Fibroblast of lung (primary cell): ENCODE results near the gene DNAL1. TPM values are rescaled to one million over a fixed set of nuclear protein-coding genes. Genes with fewer than 3 reads are reported as not detected.
A peak's percentile ranks its signal among the peaks of the same experiment; 100 is the strongest.
"Not testable (repeated sequence)": the region's sequence is repeated elsewhere in the genome, so short reads cannot be mapped to it uniquely, and the experiment has no call there.

ENCODE experiments used
- DNase-seq, 2 donors: peaks; one replicate each; pipeline versions ENCODE4 v3.0.0 to v3.0.0-alpha.2; 2010; ENCODE audit warnings: low read depth in 2 of 2
- H2AFZ ChIP-seq: 2 replicates; pipeline ENCODE4 v1.5.1; 2012; ENCODE audit warnings: low read length, control low read depth, inconsistent platforms
- H3K27ac ChIP-seq: 2 replicates; pipeline ENCODE4 v1.5.1; 2011; ENCODE audit warnings: low read length, control low read depth; ENCODE audit not compliant: insufficient read depth
- H3K27me3 ChIP-seq: 2 replicates; pipeline ENCODE4 v1.5.1; 2011; ENCODE audit warnings: mild to moderate bottlenecking, low read length; ENCODE audit not compliant: control insufficient read depth, insufficient read depth
- H3K36me3 ChIP-seq: 2 replicates; pipeline ENCODE4 v1.5.1; 2011; ENCODE audit warnings: low read length; ENCODE audit not compliant: control insufficient read depth, insufficient read depth
- H3K4me1 ChIP-seq: 2 replicates; pipeline ENCODE4 v1.5.1; 2011; ENCODE audit warnings: low read length; ENCODE audit not compliant: control insufficient read depth, insufficient read depth; ENCODE audit errors: extremely low read depth
- H3K4me2 ChIP-seq: 2 replicates; pipeline ENCODE4 v1.5.1; 2011; ENCODE audit warnings: low read length, control low read depth; ENCODE audit not compliant: insufficient read depth; ENCODE audit errors: extremely low read depth
- H3K4me3 ChIP-seq, 4 experiments: fragments of 200-600 bp in 1 of 4; sonication (generic) in 1 of 4; replicated peaks in 1 of 4; 2 replicates each; pipeline ENCODE4 v1.5.1; 2011 to 2016; ENCODE audit warnings: low read length in 4 of 4, low read depth in 3 of 4, mild to moderate bottlenecking in 3 of 4, control low read depth in 2 of 4, inconsistent platforms in 1 of 4, mixed read lengths in 1 of 4; ENCODE audit not compliant: insufficient read depth in 1 of 4; ENCODE audit errors: control extremely low read depth in 1 of 4
- H3K79me2 ChIP-seq: 2 replicates; pipeline ENCODE4 v1.5.1; 2012; ENCODE audit warnings: mild to moderate bottlenecking, low read length, inconsistent platforms; ENCODE audit not compliant: control insufficient read depth, insufficient read depth
- H3K9ac ChIP-seq: 2 replicates; pipeline ENCODE4 v1.5.1; 2011; ENCODE audit warnings: mild to moderate bottlenecking, low read length, control low read depth; ENCODE audit not compliant: insufficient read depth
- H3K9me3 ChIP-seq: 2 replicates; pipeline ENCODE4 v1.5.1; 2012; ENCODE audit warnings: low read depth, low read length; ENCODE audit not compliant: control insufficient read depth, insufficient read depth
- H4K20me1 ChIP-seq: 2 replicates; pipeline ENCODE4 v1.5.1; 2011; ENCODE audit warnings: low read length; ENCODE audit not compliant: control insufficient read depth, insufficient read depth; ENCODE audit errors: extremely low read depth
- EZH2 ChIP-seq: IDR thresholded peaks from 2 replicates; pipeline ENCODE4 v1.5.1; 2012; ENCODE audit warnings: low read length, control low read depth, mild to moderate bottlenecking; ENCODE audit errors: missing control alignments
- polyA plus RNA-seq, 2 donors: library from polyadenylated mRNA; depleted of rRNA in 1 of 2; stranded (reverse) in 1 of 2; unstranded in 1 of 2; fragments of >200 nt; gene quantifications; 2 replicates each; pipeline ENCODE4 v1.2.1, GENCODE V29; 2011 to 2012; ENCODE audit warnings: missing spikeins in 1 of 2
- total RNA-seq: library from RNA; depleted of rRNA; stranded (reverse); fragments of >200 nt; gene quantifications from 2 replicates; pipeline ENCODE4 v1.2.1, GENCODE V29; 2014
- TF ChIP-seq, protein P1 (sequence below), 2 donors: IDR thresholded peaks in 1 of 2; conservative IDR thresholded peaks in 1 of 2; 1 replicate in 1 of 2; 2 replicates in 1 of 2; pipeline ENCODE4 v1.5.1; 2011 to 2012; ENCODE audit warnings: low read length in 2 of 2, control low read depth in 1 of 2, inconsistent platforms in 1 of 2, low read depth in 1 of 2, mild to moderate bottlenecking in 1 of 2

The DNAL1 gene
- total and polyA plus RNA-seq, 2 donors (not counting 1 experiment from before 2014, with no cell fraction given), result 5.3 to 11.3 TPM

DNA sequence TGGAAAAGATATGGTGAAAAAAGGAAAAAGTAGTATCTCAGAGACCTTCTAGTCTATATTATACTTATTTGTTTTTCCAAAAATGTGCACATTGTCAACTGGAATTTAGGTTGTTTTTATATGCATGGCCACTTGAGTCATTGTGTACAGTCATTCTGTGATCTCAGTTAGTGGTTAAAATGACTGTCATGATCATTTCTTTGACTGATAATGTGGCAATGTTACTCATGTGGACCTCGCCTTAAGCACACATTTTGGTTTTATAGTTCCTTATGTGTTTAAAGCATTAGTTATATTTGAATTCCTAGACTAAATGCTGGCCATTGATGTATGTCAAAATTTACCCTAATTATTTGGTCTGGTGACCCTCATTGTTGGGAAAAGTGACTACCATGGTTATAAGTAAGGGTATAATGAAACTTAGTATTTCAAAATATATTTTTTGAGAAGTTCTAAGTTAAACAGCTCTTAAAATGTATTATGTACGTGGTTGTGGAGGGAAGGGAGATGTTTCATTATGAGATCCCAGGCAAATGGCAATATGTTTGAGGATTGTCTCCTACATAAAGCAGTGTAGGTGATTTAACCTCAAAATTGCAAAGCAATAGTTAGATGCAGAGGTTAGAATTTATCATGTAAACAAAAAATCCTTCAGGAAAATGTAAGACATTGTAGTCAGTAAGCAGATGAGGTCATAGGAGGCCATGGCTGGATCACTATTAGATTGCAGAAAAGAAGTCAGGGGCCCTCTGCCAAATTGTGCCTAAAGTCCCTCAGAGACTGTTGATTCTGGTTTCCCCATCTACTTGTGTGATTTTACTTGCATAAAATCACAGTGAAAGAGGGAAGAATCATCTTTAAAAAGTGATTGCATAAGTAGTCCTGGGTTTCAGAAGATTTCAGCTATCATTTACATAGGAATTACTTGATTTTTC, 51.9 kb downstream of the DNAL1 start:
- Histone ChIP-seq H3K9me3 (no peaks in the 10 kb centered on the region), H3K4me3 (no peak overlapping the region), H4K20me1 (no peaks in the 10 kb centered on the region), H3K27ac (peak overlapping the region; percentile 4), H3K79me2 (no peaks in the 10 kb centered on the region), H3K4me1 (no peaks in the 10 kb centered on the region), H3K27me3 (no peaks in the 10 kb centered on the region), H2AFZ (no peak overlapping the region), H3K9ac (no peak overlapping the region), H3K36me3 (no peaks in the 10 kb centered on the region), H3K4me2 (no peak overlapping the region)
- DNase-seq, result peak; percentile 51 to 84
- TF ChIP-seq EZH2, result no peak
- TF ChIP-seq, protein P1, sequence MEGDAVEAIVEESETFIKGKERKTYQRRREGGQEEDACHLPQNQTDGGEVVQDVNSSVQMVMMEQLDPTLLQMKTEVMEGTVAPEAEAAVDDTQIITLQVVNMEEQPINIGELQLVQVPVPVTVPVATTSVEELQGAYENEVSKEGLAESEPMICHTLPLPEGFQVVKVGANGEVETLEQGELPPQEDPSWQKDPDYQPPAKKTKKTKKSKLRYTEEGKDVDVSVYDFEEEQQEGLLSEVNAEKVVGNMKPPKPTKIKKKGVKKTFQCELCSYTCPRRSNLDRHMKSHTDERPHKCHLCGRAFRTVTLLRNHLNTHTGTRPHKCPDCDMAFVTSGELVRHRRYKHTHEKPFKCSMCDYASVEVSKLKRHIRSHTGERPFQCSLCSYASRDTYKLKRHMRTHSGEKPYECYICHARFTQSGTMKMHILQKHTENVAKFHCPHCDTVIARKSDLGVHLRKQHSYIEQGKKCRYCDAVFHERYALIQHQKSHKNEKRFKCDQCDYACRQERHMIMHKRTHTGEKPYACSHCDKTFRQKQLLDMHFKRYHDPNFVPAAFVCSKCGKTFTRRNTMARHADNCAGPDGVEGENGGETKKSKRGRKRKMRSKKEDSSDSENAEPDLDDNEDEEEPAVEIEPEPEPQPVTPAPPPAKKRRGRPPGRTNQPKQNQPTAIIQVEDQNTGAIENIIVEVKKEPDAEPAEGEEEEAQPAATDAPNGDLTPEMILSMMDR (conservative IDR thresholded peaks at IDR 0.05 in 1 of 2, IDR thresholded peaks at IDR 0.05 in 1 of 2; ENCODE audit: low read depth in 1 of 2, low read length in 2 of 2), result no peak

DNA sequence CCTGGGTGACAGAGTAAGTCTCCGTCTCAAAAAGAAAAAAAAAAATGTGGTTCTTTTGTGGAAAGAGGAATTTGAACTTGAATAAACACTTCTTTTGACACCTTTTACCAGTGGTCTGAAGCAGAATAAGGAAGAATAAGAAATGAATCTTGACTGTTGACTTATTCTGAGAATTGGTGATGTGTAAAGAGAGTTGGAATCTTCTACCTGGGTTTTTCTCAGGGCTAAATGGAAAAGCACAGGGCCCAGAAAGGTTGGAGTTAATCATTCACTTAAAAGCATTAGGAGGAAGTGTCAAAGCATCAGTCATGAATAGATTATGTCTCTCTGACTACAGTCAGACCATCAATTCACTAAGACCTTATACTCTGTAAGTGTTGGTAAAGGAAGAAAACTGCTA, 55.5 kb downstream of the DNAL1 start:
- Histone ChIP-seq H3K27me3 (no peaks in the 10 kb centered on the region), H3K4me3 (no peak overlapping the region), H3K27ac (no peak overlapping the region), H3K9ac (no peak overlapping the region), H3K4me2 (no peak overlapping the region), H2AFZ (no peak overlapping the region), H3K4me1 (no peaks in the 10 kb centered on the region), H3K79me2 (no peaks in the 10 kb centered on the region), H4K20me1 (no peaks in the 10 kb centered on the region), H3K9me3 (no peaks in the 10 kb centered on the region), H3K36me3 (no peaks in the 10 kb centered on the region)
- TF ChIP-seq, protein P1 (conservative IDR thresholded peaks at IDR 0.05 in 1 of 2, IDR thresholded peaks at IDR 0.05 in 1 of 2; ENCODE audit: low read depth in 1 of 2, low read length in 2 of 2), result no peak
- no peak for TF ChIP-seq EZH2
- no peak for DNase-seq

DNA sequence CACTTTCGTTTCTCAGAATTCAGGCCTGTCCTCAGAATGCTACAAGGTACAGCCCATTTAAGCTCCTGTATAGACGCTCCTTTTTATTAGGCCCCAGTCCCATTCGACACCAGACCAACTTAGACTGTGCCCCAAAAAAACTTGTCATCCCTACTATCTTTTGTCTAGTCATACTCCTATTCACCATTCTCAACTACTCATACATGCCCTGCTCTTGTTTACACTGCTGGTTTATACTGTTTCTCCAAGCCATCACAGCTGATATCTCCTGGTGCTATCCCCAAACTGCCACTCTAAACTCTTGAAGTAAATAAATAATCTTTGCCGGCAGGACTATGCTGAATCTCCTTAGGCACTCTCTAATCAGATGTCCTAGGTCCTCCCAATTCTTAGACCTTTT, 63.3 kb downstream of the DNAL1 start:
- not testable (repeated sequence) for H3K4me3 ChIP-seq, H3K36me3 ChIP-seq, H4K20me1 ChIP-seq, H3K9me3 ChIP-seq, DNase-seq, H3K27ac ChIP-seq, H3K4me1 ChIP-seq, H3K27me3 ChIP-seq, H2AFZ ChIP-seq, H3K9ac ChIP-seq, H3K4me2 ChIP-seq
- H3K79me2 ChIP-seq, result peaks cover 28% of the 10 kb centered on the region
